Measurements from ENCODE around the gene ASIC2. TPM values are rescaled to one million over a fixed set of nuclear protein-coding genes. Genes with fewer than 3 reads are reported as not detected.

ASIC2 gene
- total and polyA plus RNA-seq, 2 donors (not counting 1 experiment from before 2014, with no cell fraction given) = not detected

- Histone ChIP-seq H2AFZ (ENCODE audit: insufficient read depth, low read depth, low read length, poor library complexity, severe bottlenecking) (no peak overlapping the region), H3K36me3 (replicated peaks in 1 of 2; ENCODE audit: control extremely low read depth in 1 of 2, control insufficient read depth in 1 of 2, extremely low read depth in 1 of 2, insufficient read depth in 2 of 2, low read length in 1 of 2) (no peaks in the 10 kb centered on the region), H3K4me3 (ENCODE audit: control extremely low read depth in 1 of 5, extremely low read depth in 1 of 5, insufficient read depth in 1 of 5, low read depth in 2 of 5, low read length in 4 of 5) (no peak overlapping the region), H4K20me1 (ENCODE audit: control insufficient read depth, insufficient read depth, low read length, poor library complexity, severe bottlenecking) (no peaks in the 10 kb centered on the region), H3K4me1 (ENCODE audit: control insufficient read depth in 2 of 2, insufficient read depth in 2 of 2, low read length in 2 of 2) (no peaks in the 10 kb centered on the region), H3K27ac (ENCODE audit: low read length in 2 of 2) (no peak overlapping the region), H3K79me2 (ENCODE audit: control insufficient read depth, insufficient read depth, low read length) (no peaks in the 10 kb centered on the region), H3K9me3 (ENCODE audit: control extremely low read depth in 1 of 3, control insufficient read depth in 2 of 3, insufficient read depth in 1 of 3, low read length in 2 of 3) (peaks cover 0 to 2% (median 0%) of the 10 kb centered on the region in 3 donors), H3K27me3 (replicated peaks in 1 of 4; ENCODE audit: control extremely low read depth in 1 of 4, control insufficient read depth in 3 of 4, insufficient read depth in 4 of 4, low read length in 3 of 4) (no peaks in the 10 kb centered on the region), H3K9ac (ENCODE audit: low read length) (no peak overlapping the region), H3K4me2 (replicated peaks; ENCODE audit: low read depth, low read length, poor library complexity, severe bottlenecking) (no peak overlapping the region)
- ATAC-seq (ENCODE audit: low read depth) (no peak), DNase-seq (no peak)
- POLR2A ChIA-PET = no interaction called here
- intact Hi-C loops (cut with micrococcal nuclease) = no loop called here
- H3K4me1 Mint-ChIP-seq = no peaks in the 10 kb centered on the region
- H3K9me3 Mint-ChIP-seq (ENCODE audit: insufficient read depth) = no peaks in the 10 kb centered on the region
- TF ChIP-seq CTCF (IDR thresholded peaks at IDR 0.05) = no peak
- no peak for TF ChIP-seq EZH2 (IDR thresholded peaks at IDR 0.05; ENCODE audit: borderline replicate concordance, insufficient read depth, low read depth, low read length, poor library complexity, severe bottlenecking)
- H3K27ac Mint-ChIP-seq = no peak overlapping the region
- 14% methylated on average over 1 of the region's 7 CpGs for WGBS (ENCODE audit: insufficient coverage)
- CTCF ChIA-PET = no interaction called here
- no peak overlapping the region for H3K4me3 Mint-ChIP-seq
- peaks cover 7% of the 10 kb centered on the region for H3K27me3 Mint-ChIP-seq
Observed at GRCh38 chr17:33152783-33153182, 140.3 kb downstream of the ASIC2 start.

GRCh38 chr17:33151565-33151964 is 141.5 kb downstream of the ASIC2 start:
- Histone ChIP-seq H3K4me2 (replicated peaks; ENCODE audit: low read depth, low read length, poor library complexity, severe bottlenecking) (no peak overlapping the region), H3K4me3 (ENCODE audit: control extremely low read depth in 1 of 5, extremely low read depth in 1 of 5, insufficient read depth in 1 of 5, low read depth in 2 of 5, low read length in 4 of 5) (no peak overlapping the region), H3K27me3 (replicated peaks in 1 of 4; ENCODE audit: control extremely low read depth in 1 of 4, control insufficient read depth in 3 of 4, insufficient read depth in 4 of 4, low read length in 3 of 4) (no peaks in the 10 kb centered on the region), H3K9ac (ENCODE audit: low read length) (no peak overlapping the region), H2AFZ (ENCODE audit: insufficient read depth, low read depth, low read length, poor library complexity, severe bottlenecking) (no peak overlapping the region), H3K27ac (ENCODE audit: low read length in 2 of 2) (no peak overlapping the region), H4K20me1 (ENCODE audit: control insufficient read depth, insufficient read depth, low read length, poor library complexity, severe bottlenecking) (no peaks in the 10 kb centered on the region), H3K4me1 (ENCODE audit: control insufficient read depth in 2 of 2, insufficient read depth in 2 of 2, low read length in 2 of 2) (no peaks in the 10 kb centered on the region), H3K79me2 (ENCODE audit: control insufficient read depth, insufficient read depth, low read length) (no peaks in the 10 kb centered on the region), H3K9me3 (ENCODE audit: control extremely low read depth in 1 of 3, control insufficient read depth in 2 of 3, insufficient read depth in 1 of 3, low read length in 2 of 3) (peaks cover 0 to 2% (median 0%) of the 10 kb centered on the region in 3 donors), H3K36me3 (replicated peaks in 1 of 2; ENCODE audit: control extremely low read depth in 1 of 2, control insufficient read depth in 1 of 2, extremely low read depth in 1 of 2, insufficient read depth in 2 of 2, low read length in 1 of 2) (no peaks in the 10 kb centered on the region)
- WGBS (ENCODE audit: insufficient coverage) = no CpG with 5 or more reads among the region's 5 CpGs
- intact Hi-C loops (cut with micrococcal nuclease) = no loop called here
- H3K4me3 Mint-ChIP-seq = no peak overlapping the region
- no peak overlapping the region for H3K27ac Mint-ChIP-seq
- ChIA-PET POLR2A (no interaction called here), CTCF (no interaction called here)
- no peak for TF ChIP-seq EZH2 (IDR thresholded peaks at IDR 0.05; ENCODE audit: borderline replicate concordance, insufficient read depth, low read depth, low read length, poor library complexity, severe bottlenecking)
- TF ChIP-seq CTCF (IDR thresholded peaks at IDR 0.05) = no peak
- no peak for DNase-seq
- no peaks in the 10 kb centered on the region for H3K9me3 Mint-ChIP-seq (ENCODE audit: insufficient read depth)
- peaks cover 7% of the 10 kb centered on the region for H3K27me3 Mint-ChIP-seq
- ATAC-seq (ENCODE audit: low read depth) = no peak
- H3K4me1 Mint-ChIP-seq = no peaks in the 10 kb centered on the region
